GM06990 (cell line): ENCODE measurements around the gene IL20.

Source experiments
- DNase-seq: peaks from one replicate; pipeline ENCODE4 v3.0.0-alpha.2; 2011; ENCODE audit not compliant: insufficient read length; ENCODE audit errors: extremely low read depth
- H3K27me3 ChIP-seq: replicated peaks from 2 replicates; pipeline ENCODE4 v1.6.0; 2011; ENCODE audit warnings: low read length; ENCODE audit not compliant: control insufficient read depth, insufficient read depth
- H3K36me3 ChIP-seq: 2 replicates; pipeline ENCODE4 v1.5.1; 2011; ENCODE audit warnings: low read length; ENCODE audit not compliant: control insufficient read depth, insufficient read depth
- H3K4me3 ChIP-seq: replicated peaks from 2 replicates; pipeline ENCODE4 v1.5.1; 2011; ENCODE audit warnings: low read depth, mild to moderate bottlenecking, control low read depth, low read length
- CTCF ChIP-seq: IDR thresholded peaks from 2 replicates; pipeline ENCODE4 v1.5.1; 2011; ENCODE audit warnings: low read length, control low read depth, mild to moderate bottlenecking, inconsistent platforms; ENCODE audit not compliant: insufficient read depth, poor library complexity, severe bottlenecking

The IL20 gene

DNA sequence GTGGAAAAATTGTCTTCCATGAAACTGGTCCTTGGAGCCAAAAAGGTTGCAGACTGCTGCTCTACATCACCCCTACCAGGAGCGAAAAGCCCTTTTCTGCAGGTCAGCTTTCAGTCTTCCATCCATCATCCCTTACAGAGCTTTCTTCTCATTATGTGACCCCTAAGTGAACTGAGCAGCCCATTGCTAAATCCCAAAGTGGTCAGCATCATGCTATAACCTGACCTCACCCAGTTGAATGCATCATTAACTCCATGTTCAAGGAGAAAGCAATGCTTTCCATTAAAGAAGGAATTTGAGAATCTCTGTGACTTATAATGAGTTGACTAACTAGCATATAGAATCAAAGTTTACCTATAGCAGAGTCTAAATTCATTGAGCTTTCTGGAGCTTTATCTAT, 21.4 kb downstream of the IL20 start:
- no peaks in the 10 kb centered on the region for H3K36me3 ChIP-seq
- no peak for DNase-seq
- no peaks in the 10 kb centered on the region; the same call in 1 of the 2 replicates for H3K27me3 ChIP-seq
- H3K4me3 ChIP-seq, result no peak overlapping the region
- TF ChIP-seq CTCF, result no peak

DNA sequence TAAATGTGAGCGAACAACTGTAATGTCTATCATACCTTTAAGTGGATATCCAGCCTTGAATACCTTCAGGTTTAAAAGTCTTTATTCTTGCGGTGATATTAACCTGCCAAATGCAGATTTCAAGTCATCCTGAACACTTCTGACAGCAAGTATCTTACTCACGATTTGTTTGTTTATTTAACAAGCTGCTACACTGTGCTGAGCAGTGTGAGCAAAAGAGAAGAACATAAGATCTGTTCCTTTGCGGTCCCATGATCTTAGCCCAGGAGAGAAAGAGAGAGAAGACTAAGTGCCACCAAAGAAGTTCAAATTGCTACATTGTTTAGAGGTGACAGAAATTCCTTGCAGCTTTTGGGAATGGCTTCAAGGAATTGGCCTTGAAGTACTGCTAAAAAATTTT, 22.3 kb downstream of the IL20 start:
- Histone ChIP-seq H3K36me3 (no peaks in the 10 kb centered on the region), H3K4me3 (no peak overlapping the region), H3K27me3 (no peaks in the 10 kb centered on the region; the same call in 1 of the 2 replicates)
- TF ChIP-seq CTCF, result no peak
- no peak for DNase-seq

- Histone ChIP-seq H3K4me3 (no peak overlapping the region), H3K27me3 (no peaks in the 10 kb centered on the region; the same call in 1 of the 2 replicates), H3K36me3 (no peaks in the 10 kb centered on the region)
- TF ChIP-seq CTCF, result no peak
- DNase-seq, result no peak
Measured at GRCh38 chr1:206890125-206891060, 25.0 kb downstream of the IL20 start.

DNA sequence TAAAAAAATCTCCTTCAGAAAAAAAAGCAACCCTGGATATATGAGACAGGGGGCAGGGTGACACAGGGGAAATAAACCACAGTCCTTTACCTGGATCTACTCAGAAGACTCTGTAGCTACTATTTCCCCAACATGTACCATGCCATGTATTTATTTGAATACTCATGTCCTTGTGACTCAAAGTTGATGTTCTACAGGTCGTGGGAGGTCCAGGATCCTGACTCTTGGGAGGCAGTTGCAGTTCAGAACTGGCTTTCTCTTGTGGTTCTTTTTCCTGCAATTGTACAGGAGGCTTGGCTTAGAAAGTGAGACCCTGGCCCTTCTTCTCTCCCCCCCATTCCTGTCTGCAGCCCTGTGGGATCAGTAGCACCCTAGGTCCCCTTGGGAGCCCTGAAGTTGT, 26.0 kb downstream of the IL20 start:
- DNase-seq, result no peak

GRCh38 chr1:206892351-206892984, 27.0 kb downstream of the IL20 start:
- DNase-seq, result no peak
- no peak overlapping the region for H3K4me3 ChIP-seq
- TF ChIP-seq CTCF, result no peak
- H3K27me3 ChIP-seq, result no peaks in the 10 kb centered on the region; the same call in 1 of the 2 replicates
- H3K36me3 ChIP-seq, result no peaks in the 10 kb centered on the region

More for the DNA sequence above, 26.0 kb downstream of the IL20 start:
- TF ChIP-seq CTCF, result no peak
- Histone ChIP-seq H3K27me3 (no peaks in the 10 kb centered on the region; the same call in 1 of the 2 replicates), H3K36me3 (no peaks in the 10 kb centered on the region), H3K4me3 (no peak overlapping the region)
